DOHH2 (cell line): ENCODE measurements around the gene TCP10L.

ENCODE experiments used
- CTCF ChIP-seq: fragments of 200-600 bp; sonication (generic); IDR thresholded peaks from one replicate; pipeline ENCODE4 v1.5.1; 2014; ENCODE audit warnings: antibody characterized with exemption, mild to moderate bottlenecking, low read depth, low read length; ENCODE audit not compliant: poor library complexity, severe bottlenecking
- EZH2phosphoT487 ChIP-seq: fragments of 200-600 bp; sonication (generic); IDR thresholded peaks from 2 replicates; pipeline ENCODE4 v1.6.1; 2017; ENCODE audit warnings: borderline replicate concordance, mild to moderate bottlenecking, antibody characterized with exemption, low read length, moderate library complexity, mixed read lengths

- TF ChIP-seq CTCF (no peak), EZH2phosphoT487 (no peak)
Observed at GRCh38 chr21:32584472-32584871, 851 bp downstream of the TCP10L start.
